ENCODE data around the gene ZFP37.
A peak's percentile ranks its signal among the peaks of the same experiment; 100 is the strongest.
"Not testable (repeated sequence)": the region's sequence is repeated elsewhere in the genome, so short reads cannot be mapped to it uniquely, and the experiment has no call there.

ZFP37 gene

DNA sequence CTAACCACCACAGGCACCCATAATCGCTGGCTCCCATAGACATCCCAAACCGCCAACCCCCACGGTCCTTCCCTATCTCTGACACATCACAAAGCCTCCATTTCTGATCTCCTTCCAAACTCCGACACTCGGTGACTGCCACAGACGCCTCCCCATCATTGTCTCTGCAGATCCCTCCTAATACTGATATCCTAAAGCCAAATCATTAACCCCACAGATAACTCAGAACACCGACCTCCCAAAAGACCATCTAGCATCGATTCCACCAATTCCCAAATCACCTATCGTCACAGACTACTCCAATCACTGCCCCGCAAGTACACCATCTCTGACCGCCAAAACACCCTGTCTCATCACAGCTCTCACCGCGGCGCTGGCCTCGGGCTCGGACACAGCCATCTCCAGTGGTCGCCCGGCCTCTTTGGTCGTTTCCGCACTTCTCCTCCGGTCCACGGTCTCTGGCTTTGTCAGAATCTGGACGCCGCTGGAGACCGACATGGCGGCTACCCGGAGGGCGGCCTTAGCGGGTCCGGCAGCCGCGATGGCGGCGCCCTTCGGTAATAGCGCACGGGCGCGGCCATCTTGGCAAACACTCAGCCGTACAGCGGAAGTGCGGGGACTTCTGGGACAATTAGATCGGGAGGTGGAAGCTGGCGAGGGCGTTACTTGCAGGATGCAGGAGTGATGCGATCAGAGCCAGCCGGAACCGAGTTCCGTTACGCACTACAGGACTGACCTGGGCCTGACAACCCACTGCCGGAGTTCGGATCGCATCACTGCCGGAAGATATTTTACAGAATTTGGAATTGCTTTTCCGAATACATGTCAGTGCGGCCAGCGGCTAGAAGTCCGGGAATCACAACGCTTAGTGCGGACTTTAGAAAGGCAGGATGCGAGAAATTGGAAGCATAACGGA is at the start of gene ZFP37:
Gene ZFP37, minus strand, starts transcription at position 534 of the 916 bp plus-strand sequence. Its CDS starts 36 bp downstream, at position 498.
- peak; percentile 91 for DNase-seq (ENCODE audit: low read depth)
- peak within 1 kb of the TSS; percentile 94 for H3K4me3 ChIP-seq (ENCODE audit: low read length)
- TF ChIP-seq CTCF (IDR thresholded peaks at IDR 0.05; ENCODE audit: insufficient read depth, low read depth, low read length, missing control alignments) = no peak

- not testable (repeated sequence) for DNase-seq (ENCODE audit: low read depth); H3K4me3 ChIP-seq (ENCODE audit: low read length)
Measured at GRCh38 chr9:113105345-113105744, 48.8 kb upstream of the ZFP37 start.

DNA sequence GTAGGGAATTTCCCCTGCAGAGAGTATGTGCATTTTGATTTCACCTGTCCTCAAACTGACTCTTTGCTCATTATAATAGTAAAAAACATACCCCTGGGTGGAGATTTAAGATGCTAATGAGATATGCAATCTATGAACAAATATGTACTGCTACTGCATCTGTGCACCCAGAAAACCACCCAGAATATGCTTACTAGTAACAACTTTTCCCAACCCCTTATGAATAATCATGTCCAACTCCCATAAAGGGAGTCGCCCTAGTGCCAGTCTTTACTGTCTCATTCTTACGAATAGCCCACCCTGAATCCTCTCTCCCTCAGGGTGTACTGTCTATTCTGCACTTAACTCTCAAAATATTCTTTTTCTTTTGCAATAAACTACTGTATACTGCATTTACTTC is 39.0 kb upstream of the ZFP37 start:
- TF ChIP-seq CTCF (IDR thresholded peaks at IDR 0.05; ENCODE audit: insufficient read depth, low read depth, low read length, missing control alignments) = no peak
- no peak overlapping the region for H3K4me3 ChIP-seq (ENCODE audit: low read length)
- no peak for DNase-seq (ENCODE audit: low read depth)

GRCh38 chr9:113089924-113090323 is 33.4 kb upstream of the ZFP37 start:
- not testable (repeated sequence) for DNase-seq (ENCODE audit: low read depth); H3K4me3 ChIP-seq (ENCODE audit: low read length)

DNA sequence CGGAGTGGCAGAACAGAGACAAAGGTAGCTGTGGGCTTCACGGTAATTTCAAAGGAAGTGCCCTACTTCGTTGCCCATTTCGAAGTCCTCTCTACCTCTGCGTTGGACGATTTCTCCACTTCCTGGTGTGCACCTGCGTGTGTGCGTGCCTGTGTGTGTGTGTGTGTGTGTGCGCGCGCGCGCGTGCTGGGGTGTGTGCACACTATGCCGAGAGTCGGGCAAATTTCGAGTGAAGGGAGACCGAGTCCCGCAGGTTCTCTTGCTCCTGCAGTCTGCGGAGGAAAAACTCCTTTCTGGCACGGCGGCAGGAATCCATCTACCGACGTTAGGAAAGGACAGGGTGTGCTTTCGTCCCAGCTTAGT is 32.6 kb upstream of the ZFP37 start:
- DNase-seq (ENCODE audit: low read depth); H3K4me3 ChIP-seq (ENCODE audit: low read length): not testable (repeated sequence)

DNA sequence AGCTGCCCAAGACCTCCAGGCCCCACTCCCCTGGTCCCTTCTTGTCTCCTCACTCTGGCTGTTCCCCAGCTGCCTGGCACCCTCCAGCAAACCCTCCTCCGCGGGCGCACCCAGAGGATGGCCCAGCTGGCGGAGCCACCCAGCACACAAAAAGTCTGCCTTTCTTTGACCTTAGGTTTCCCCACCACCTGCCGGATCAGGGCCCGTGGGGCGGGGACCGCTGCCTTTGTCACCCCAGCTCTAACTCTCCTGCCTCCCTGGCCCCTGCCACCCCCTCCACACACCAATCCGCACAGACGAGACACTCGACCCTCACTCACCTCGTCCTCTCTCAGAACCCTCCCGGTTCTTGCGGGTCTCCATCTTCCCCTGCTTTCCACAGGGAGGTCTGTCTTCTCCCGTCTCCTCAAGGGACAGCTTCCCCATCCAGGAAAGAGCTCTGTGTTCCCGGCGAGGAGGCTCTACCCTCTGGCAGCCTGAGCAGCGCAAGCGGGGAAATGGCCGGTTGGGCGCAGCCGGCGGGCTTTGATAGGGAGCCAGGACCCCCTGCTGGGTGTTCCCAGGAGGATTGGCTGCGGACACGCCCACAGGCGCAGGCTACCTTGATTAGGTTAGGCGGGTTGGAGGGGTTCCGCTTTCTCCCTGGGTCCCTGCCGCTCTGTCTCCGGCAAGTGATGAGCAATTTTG is 32.1 kb upstream of the ZFP37 start:
- not testable (repeated sequence) for DNase-seq (ENCODE audit: low read depth); H3K4me3 ChIP-seq (ENCODE audit: low read length)

DNA sequence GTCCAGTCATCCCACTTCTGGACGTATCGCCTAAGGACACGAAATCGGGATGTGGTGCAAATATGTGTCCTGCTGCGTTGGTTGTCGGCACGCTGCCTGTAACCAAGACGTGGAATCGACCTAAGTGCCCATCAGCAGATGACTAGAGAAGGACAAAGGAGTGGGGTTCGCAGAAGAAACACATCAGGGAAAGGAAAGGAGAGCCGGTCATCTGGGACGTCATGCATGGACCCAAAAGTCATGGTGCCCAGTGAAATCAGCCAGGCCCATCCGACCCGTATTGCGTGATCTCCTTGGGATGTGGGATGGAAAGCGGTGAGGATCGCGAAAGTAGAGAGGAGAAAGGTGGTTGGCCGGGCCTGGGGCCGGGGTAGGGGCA is 6.4 kb upstream of the ZFP37 start:
- H3K4me3 ChIP-seq (ENCODE audit: low read length); DNase-seq (ENCODE audit: low read depth): not testable (repeated sequence)

- DNase-seq (ENCODE audit: low read depth); H3K4me3 ChIP-seq (ENCODE audit: low read length): not testable (repeated sequence)
Measured at GRCh38 chr9:113062256-113062931, 5.9 kb upstream of the ZFP37 start.

- not testable (repeated sequence) for H3K4me3 ChIP-seq (ENCODE audit: low read length); DNase-seq (ENCODE audit: low read depth)
Measured at GRCh38 chr9:113061072-113061850, 4.7 kb upstream of the ZFP37 start.

GRCh38 chr9:113059581-113060284 is 3.2 kb upstream of the ZFP37 start:
- not testable (repeated sequence) for DNase-seq (ENCODE audit: low read depth); H3K4me3 ChIP-seq (ENCODE audit: low read length)

Measured in epithelial cell of esophagus (primary cell).